ENCODE measurements around the gene RBM43.
"Not testable (repeated sequence)": the region's sequence is repeated elsewhere in the genome, so short reads cannot be mapped to it uniquely, and the experiment has no call there.

The RBM43 gene

DNA sequence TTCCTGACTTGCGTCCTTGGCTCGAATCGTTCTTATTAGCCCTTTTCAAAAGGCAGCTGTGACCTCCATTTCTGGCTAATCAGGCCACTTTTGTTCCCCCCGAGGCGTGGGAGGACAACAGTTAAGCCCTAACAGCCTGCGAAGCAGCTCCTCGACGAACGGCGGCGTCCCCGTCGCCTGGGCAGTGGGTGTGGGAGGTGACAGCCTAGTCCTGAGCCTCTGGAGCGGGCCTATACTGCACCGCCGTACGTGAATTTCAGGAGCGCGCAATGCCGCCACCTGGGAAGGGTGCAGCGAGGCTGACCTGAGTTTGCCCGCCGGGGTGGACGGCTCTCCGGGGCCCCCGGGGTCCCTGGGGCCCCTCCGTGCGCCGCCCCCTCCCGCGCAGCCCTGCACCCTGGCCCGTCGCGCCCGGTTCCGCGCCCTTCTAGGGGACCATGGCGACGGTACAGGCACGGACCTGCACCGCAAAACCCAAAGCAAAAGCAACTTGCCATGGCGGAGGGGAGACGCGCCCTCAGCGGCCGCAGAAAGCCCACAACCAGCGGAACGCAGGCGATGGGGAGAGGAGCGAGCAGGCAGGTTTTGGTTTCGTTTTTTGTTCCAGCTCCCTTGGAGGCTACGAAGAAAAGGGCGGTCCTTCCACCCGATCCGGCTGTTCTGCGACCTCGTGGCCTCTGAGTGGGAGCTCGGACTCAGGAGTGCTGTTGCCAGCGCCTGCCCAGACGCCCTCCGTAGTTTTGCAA is at the start of gene RBM43:
TSS of gene RBM43 (minus strand) at position 633 of the 746 bp plus-strand sequence. CDS start at position 497, 136 bp downstream.
- peak; percentile 71 for DNase-seq

DNA sequence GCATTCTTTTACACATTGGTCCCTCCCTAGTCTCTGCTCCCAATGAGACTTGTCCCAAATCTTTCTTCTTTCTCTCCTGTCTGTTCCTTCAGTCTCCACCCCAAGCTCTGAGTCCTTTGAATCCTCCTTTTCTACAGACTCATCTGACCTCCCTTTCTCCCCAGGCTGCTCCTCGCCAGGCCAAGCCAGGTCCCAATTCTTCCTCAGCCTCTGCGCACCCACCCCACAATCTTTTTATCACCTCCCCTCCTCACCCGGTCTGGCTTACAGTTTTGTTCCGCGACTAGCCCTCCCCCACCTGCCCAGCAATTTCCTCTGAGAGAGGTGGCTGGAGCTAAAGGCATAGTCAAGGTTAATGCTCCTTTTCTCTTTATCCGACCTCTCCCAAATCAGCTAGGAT is 48.6 kb upstream of the RBM43 start:
- DNase-seq, result not testable (repeated sequence)

DNA sequence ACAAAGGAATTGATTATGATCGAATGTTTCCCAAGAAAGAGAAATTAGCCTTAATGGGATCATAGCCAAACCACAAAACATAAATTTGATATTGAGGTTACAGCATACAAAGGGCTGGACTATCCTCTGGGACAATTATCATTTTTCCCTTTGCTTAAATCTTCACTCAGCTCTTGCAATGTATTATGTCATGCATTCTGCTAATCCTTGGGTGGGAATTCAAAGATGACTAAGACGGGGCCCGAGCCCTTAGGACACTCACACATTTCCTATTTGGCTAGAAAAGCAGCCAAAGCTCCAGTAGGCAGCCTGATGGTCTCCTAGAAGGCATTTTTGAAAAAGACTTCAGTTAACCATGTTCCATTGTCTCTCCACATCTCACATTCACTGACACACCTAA is 45.0 kb upstream of the RBM43 start:
- DNase-seq, result no peak

DNA sequence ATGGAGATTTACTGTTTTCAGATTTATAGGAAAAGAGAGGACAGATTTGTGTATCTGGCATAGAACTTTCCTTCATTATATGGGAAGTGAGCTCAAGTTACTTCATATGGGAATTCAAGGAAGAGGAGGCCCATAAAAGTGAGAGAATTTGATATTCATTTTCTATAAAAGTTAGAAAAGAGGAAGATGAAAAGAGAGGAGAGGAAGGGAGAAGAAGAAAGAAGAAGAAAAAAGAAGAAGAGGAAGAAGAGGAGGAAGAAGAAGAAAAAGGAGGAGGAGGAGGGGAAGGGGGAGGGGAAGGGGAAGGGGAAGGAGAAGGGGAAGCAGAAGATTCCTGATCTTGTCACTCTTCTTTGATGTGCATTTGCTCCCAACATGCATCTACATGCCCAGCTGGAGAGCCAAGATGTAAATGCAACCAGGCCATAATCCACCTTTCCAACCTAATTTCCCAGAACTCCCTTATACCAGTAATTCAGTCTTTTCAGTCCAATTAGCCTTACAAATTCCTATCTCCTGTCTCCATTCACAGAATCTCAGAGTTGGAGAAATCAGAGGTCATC is 43.5 kb upstream of the RBM43 start:
- DNase-seq, result no peak

DNA sequence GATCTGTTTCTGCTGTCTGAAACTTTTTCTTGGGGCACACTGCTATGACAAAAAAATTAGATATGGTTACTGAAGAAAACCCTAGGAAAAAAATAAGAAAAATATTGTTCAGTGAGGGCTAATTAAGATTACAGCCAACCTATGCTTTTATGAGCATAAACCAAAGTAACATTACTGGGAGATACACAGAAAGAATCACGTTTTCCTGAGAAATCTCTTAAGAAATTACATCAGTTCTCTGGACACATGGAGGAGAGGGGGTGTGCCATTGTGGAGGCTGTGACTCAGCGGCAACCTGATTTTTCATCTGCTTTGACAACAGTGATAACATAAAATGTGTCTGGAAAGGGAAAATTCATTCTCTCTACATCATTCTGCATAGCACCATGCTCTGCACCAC is 41.2 kb upstream of the RBM43 start:
- DNase-seq, result no peak

DNA sequence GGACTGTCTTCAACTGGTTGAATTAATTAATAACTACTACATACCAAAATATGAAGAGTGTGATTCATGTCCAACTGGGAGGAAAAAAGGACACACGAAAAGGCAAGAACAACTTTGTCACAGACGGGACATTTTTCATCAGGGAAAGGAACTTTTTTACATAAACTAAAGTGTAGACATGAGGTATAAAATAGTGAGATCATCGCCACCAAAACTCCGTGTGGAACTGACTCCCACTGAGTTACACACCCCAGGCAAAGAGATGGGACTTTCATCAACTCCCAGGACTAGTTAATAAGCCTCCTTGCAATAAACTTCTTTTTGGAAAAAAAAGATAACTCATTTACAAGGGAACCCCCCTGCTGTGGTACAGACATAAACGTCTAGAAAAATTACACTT is 40.7 kb upstream of the RBM43 start:
- DNase-seq, result no peak

DNA sequence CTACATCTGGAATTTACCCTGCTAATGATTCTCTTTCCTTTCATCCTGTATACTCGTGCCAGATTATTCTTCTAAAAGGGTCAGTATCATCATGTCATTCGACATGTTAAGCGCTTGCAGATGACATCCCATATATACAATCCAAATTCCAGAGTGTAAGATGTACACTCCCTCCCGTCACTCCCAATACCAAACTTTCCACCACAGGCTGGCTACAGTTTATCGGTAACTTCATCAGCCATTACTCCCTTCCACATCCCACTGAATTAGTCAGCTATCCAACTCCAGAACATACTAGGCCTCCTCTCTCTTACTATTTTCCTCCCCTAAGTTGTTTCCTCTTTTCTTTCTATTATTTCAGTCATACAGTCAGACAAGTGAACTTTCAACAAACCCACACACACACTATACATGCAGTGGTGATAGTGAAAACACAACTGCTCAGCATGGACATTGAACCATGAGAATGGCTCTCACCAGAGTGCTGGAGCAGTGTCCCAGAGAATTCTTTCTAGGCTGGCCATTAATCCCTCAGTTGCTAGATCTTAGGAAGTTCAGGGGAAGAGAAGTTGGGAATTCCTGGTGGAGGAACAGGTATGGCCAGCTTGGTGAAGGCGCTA is 38.4 kb upstream of the RBM43 start:
- DNase-seq, result no peak

DNA sequence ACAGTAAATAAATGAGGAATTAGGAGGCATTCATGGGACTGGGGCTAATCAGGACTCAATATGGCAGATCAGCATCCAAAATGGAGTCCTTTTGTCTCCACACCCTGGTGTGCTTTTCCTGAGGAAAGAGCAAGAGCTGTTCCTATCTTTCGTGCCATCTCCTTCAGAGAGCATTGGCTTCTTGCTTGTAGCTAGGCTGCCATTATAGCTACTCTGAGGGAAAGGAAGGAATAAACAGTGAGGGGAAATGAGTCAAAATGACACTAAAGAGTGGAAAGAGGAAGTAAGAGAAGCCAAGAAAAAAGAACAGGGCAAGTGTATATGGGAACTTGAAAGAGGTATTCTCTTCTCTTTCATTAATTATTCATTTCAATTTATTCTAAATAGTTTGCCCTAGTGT is 36.2 kb upstream of the RBM43 start:
- no peak for DNase-seq

DNA sequence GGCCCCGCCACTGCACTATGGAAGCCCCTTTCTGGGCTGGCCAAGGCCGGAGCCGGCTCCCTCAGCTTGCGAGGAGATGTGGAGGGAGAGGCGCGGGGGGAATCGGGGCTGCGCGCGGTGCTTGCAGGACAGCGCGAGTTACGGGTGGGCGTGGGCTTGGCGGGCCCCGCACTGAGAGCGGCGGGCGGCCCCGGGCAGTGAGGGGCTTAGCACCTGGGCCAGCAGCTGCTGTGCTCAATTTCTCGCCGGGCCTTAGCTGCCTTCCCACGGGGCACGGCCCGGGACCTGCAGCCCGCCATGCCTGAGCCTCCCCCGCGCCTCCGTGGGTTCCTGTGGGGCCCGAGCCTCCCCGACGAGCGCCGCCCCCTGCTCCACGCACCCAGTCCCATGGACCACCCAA is 34.3 kb upstream of the RBM43 start:
- not testable (repeated sequence) for DNase-seq

DNA sequence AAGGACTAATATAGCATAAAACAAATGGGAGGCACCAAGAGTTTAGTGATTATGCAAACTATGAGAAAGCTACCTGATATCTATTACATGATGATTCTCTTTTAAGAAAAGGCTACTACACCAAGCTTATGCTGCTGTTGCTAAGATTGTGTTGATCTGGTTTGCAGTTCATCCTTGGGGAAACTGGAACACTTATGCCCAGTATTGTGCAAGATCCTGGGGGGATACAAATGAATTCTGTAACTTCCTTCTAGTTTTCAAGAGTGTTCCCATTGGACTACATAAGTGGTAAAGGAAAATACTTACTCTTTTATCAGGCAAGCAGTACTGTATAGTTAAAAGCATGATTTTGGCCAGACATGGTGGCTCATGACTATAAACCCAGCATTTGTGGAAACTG is 30.9 kb upstream of the RBM43 start:
- no peak for DNase-seq

DNA sequence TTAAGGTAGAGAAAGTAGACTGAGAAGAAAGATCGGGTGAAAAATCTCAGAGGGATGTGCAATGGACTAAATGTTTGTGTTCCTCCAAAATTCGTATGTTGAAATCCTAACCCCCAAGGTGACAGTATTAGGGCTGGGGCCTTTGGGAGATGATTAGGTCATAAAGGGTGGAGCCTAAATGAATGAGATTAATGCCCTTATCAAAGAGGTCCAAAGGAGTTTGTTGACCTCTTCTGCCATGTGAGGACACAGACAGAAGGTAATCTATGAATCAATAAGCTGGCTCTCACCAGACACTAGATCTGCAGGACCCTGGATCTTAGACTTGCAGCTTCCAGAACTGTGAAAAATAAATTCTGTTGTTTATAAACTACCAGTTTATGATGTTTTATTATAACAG is 30.5 kb upstream of the RBM43 start:
- DNase-seq, result no peak

DNA sequence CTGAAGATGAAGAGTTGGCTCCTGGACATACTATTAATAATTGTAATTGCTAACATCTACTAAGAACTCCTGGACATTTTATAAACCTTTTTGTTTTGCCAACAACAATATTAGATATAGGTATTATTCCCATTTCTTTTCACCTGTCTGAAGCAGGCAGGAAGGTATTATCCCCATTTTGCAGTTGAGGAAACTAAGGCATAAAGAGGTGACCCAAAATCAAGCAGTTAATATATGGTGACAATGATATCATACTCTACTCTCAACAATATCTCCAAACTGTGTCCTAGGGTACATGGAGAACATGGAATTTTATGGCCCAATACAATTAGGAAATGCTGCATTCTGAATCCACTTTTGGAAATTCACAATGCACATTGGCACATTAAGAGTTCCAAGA is 29.6 kb upstream of the RBM43 start:
- DNase-seq, result no peak

DNA sequence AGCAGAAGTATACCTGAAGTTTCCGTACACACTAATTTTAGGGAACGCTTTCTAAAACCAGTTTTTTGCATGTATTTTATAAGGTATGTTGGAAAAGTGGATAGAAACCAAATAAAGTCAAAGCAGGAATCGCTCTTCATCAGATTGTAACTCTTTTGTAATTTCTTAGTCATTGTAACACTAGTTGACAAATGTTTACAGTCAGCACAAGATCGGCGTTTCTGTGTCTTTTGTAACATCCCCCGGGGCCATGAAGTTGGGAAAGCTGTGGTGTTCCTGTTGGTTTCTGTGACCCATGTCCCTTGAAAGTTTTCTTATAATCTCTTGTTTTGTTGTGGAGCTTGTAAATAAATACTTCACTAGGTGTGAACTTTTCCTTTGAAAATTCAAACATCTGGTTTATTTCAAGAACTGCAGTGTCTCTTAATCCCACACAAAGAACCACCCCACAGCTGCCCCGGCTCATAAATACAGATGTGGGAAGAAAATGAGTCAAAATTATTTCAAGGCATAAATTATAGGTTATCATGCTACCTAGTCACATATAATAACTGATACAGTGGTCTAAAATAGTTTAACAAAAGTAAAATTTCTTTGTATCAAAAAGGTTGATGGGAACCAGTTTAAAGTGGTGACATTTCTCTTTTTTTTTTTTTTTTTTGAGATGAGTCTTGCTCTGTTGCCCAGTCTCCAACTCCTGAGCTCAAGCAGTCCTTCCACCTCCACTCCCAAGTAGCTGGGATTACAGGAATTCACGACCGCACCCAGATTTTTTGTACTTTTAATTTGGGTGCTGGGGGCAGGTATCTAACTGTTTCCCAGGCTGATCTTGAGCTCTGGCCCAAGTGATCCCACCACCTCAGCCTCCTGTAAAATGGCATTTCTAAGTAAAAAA is 28.6 kb upstream of the RBM43 start:
- DNase-seq, result no peak

DNA sequence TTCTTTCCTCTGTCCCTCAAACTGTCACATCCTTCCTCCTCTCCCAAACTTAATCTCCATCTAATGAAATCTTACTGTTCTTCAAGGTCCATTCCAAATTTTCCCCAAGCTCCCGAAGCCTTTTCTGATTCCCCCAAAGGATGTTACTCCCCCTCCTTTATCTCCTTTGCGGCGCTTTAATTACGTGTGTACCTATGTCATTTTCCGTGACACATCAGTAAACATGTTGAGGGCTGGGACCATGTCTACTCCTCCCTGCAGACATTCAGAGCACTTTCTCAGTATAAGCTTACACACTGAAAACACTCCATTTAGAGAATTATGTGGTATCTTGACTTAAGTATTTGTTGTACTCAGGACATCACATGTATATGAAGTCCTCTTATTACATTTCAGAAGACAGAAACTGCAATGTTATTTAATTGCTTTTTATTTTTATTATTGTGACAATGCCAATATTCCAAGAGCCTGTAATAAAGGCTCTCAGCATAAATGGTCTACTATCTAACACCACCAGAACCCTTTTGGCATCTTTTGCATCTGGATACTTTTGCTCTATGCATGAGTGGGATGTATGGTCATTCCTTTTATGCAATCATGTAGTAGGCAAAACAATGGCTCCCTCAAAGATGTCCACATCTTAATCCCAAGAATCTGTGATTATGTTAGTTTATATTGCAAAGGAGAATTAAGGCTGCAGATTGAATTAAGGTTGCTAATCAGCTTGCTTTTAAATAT is 26.0 kb upstream of the RBM43 start:
- no peak for DNase-seq

DNA sequence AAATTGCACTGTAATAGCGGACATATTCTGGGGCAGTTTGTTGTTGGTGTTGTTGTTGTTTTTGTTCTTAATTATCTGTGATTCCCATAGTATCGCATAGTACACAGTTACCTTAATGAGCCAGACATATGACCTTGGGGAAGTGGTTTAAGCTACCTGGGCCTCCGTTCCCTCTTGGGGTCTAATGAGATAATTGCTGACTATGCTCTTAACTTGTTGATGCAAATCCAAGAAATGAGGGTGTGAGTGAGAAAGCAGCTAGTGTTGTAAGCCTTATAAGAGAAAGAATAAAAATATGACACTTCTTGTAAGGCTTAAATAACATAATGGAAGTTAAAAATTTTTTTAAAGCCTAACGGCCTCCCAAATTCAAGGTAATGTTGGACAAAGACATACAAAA is 20.7 kb upstream of the RBM43 start:
- no peak for DNase-seq

DNA sequence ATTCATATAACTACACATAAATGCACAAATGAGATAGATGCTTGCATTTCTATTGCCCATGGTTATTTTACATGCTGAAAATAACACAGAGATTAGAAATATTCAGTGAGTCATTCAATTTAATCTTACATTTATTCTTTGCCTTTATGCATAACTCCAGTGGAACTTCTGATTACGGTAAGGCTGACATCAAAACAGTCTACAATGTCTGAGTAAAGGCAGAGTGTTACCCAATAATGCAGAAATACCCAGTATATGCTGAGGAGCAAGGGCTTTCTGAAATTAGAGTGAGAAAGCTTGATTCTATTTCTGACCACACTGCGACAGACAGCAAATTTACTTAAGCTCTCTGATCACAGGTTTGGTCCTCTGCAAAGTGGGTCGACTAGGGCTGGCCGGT is 18.6 kb upstream of the RBM43 start:
- DNase-seq, result no peak

DNA sequence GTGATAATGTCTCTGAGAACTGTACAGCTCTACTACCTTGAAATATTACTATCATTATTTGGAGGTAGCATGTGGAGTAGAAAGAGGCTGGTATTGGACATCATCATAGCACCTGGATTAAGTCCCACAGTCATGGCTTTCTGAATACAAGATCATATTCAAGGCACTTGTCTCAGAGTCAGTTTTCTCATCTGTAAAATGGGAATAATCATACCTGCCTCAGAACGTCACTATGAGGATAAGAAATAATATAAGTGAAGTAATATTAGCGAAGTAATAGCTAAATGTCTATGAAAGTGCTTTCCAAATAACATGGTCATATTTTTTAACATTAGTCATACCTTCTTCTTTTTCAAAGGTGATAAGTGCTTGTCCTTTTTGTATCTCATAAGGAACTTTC is 16.8 kb upstream of the RBM43 start:
- DNase-seq, result no peak

DNA sequence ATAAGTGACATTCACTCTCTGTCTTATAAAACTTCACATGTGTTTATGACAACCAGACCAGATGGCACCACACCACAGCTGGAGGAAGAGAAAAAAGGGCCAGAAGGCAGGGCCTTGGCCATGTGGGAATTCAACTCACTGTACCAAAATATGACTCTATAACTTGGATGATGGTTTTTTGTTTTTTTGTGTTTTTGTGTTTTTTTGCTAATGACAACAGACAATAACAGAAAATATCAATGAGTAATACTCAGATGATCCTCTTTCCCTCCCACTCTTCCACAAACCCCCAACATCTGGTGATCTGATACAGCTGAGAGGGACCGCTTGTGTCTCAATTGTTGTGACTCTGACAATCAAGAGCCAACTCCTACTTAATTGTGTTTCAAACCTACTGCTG is 15.4 kb upstream of the RBM43 start:
- DNase-seq, result no peak

DNA sequence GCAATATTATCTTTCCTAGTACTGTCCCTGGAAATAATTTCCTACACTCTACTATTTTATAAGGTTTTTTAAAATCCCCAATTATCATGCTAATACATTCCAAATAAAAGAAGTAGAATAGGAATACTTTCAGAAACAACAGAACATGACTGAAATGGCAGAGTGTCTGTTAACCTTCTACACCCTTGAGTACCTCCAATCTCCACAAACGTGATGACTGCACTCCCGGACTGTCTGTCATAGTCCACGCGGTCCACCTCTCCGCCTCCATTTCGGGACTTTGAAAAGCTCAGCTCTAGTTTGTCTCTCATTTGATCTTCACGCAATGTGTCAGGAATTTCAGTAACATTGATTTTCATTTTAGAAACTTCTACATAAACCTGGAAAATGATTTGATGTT is 13.6 kb upstream of the RBM43 start:
- no peak for DNase-seq

DNA sequence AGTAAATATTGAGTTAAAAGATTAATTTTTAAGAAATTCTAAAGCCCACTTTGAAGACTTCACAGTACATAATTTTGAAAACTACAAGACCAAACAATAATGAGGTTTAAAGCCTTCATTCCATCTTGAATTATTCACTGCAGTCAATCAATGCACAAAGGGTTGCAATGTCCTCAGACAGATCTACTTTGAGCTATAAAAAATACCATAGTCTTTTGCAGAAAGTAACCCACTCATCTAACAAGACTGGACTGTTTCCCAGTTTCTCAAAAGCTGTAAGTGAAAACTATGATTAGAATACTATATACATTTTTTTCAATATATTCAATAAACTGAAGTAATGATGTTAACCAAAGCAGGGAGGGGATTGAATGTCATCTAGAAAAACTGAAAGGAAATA is 10.2 kb upstream of the RBM43 start:
- DNase-seq, result no peak

DNA sequence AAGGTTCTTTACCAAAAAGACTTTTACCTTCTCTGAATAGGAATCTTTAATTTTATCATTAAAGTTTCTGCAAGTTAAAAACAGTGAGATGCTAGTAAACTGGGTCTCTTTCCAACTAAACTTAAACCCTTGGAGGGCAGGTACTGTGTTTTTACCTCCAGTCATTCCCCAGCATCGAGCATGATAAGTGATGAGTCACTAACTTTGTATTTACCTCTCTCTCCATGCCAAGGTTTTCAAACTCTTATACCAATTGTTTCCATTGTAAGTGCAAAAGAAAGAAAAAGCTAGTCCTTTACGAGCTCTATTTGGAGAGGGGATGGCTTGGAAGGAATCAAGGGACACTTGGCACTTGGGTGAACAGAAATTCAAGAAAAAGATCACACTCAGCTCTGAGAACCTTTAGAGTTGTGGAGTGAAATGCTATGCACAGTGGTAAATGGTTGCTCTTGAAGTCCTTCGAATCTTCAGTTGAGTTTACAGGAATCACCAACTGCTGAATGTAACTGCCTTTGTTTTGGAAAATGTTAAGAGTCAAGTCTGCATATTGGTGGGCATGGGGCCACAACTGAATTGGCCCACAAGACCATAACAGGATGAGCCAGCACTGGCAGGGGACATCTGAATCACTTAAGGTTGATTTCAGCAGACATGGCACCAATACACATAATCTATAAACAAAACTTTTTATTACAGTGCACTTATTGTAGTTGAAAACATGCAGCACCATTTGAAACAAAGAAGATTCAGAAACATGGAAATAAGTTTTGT is 8.3 kb upstream of the RBM43 start:
- no peak for DNase-seq

DNA sequence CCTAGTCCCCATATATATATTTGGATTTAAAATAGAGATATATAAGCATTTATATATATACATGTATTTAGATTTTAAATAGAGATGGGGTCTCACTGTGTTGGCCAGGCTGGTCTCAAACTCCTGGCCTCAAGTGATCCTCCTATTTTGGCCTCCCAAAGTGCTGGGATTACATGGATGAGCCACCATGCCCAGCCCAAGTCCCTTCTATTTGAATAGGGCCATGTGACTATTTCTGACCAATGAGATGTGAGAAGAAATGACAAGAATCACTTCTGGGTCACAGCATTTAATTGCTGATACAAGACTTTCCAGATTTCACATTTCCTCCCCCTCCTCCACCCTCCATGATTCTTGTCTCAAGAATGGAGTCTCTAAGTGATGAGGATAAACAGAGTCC is 6.4 kb upstream of the RBM43 start:
- no peak for DNase-seq

Measured in NCI-H1092 treated with DMSO at 0.1 percent for 48 hours (cell line).